HG02870 (cell line): ENCODE results near the gene ELMO1.
A peak's percentile ranks its signal among the peaks of the same experiment; 100 is the strongest.

Experiments used
- ATAC-seq: cut with Tn5 transposase; IDR thresholded peaks from one replicate; pipeline ENCODE4 v1.9.1; 2021; ENCODE audit warnings: mild to moderate bottlenecking, moderate library complexity; ENCODE audit not compliant: unreplicated experiment

ELMO1 gene

DNA sequence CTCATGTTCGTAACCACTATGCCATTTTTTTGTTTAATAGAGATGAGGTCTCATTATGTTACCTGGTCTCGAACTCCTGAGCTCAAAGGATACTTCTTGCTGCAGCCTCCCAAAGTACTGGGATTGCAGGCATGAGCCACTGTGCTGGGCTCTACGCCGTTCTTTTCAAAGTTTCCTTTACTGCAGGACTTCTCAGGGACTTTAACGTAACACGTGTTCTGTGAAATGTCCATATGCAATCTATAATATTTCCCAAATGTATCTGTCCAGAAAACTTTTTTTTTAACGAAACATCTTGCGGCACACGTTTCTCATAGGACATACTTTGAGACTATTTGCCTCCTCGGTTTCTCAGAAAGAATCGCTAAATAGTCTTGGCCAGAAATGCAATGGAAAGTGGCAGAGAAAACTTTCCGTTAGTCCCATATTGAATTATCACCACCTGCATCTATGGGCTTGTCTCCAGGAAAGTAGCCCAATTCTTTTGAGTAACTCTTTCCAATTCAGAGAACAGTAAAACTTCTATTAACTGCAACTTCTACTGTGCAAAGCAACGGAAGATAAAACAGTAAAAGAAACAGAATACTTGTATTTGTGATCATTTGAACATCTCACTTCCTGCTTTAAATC, 96.3 kb downstream of the ELMO1 start:
- ATAC-seq = no peak

DNA sequence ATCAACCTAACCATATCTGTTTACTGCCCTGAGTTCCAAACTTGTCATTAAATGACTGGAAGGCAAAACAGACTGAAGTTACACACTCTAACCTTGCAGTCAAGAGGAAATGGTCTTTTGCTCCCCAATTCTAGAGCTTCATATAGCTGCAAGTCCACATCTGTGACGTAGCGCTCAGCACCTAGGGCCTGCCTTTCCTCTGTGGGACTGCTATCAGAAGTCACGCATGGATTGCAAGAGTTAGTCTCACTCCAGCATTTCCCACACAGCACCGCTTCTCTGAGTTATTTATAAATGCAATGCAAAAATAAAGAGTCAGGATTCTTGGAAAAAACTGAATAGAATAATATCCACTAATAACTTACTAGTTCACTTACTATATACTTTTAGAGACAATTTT, 96.9 kb downstream of the ELMO1 start:
- ATAC-seq = no peak

DNA sequence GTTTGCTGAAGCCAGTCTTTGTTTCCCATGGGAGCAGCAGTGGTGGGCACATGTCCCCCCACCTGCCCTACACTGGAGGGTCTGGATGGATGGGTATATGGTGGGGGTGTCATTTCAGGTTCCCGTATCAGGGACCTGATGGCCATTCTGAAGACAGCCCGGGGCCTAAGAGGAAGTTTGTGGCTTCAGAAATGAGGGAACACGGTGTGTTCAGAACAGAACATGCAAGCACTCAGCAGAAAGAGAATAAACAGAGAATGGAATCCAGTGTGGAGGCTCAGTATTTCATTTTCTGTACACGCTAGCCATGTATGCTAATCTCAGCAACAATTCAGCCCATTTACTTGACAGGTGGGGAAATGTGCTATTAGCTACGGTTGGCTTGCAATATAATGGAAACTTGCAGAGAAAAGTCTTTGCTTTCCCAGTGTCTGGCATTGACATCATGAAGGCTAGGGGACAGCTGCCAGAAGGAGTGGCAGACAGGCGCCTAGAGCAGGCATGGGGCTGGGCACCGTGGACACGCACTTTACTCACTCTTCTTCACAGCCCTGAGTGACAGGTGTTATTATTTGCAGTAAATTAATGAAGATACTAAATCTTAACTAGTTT, 98.6 kb downstream of the ELMO1 start:
- ATAC-seq = peak; percentile 47

DNA sequence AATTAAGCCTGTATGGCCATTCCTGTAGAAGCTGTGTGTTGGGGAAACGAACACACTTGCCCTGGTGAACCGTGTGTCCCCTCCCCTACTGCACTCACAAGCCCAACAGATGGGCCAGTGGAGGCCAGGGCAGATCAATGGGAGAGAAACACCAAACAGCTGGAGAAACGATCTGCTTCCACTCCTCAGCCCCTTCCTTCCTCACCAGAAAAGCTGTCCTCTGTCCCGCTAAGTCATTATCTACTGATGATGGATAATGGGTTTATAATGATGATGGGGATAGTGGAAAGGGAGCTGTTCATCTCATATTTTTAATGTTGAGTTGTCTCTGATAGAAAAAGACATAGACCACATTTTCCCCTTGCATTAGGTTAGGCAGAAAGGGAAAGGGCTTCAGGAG, 99.7 kb downstream of the ELMO1 start:
- no peak for ATAC-seq

DNA sequence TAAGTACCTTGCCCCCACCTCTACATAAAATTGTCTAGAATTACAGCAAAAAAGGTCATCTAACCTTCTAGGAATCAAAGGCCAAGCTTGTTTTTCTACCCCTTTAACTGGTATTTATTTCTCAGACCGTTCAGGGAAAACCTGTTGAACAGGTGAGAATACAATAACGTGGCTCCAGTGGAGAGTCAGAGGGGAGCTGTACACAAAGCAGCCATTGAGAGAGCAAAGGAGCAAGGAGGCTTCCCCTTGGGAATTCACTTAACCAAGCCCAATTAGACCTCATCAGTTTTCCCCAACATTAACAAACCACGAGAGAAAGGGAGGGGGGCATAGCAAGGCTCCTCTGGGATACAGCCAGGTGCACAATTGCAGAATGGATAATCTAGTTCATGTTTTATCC, 101.9 kb downstream of the ELMO1 start:
- no peak for ATAC-seq

DNA sequence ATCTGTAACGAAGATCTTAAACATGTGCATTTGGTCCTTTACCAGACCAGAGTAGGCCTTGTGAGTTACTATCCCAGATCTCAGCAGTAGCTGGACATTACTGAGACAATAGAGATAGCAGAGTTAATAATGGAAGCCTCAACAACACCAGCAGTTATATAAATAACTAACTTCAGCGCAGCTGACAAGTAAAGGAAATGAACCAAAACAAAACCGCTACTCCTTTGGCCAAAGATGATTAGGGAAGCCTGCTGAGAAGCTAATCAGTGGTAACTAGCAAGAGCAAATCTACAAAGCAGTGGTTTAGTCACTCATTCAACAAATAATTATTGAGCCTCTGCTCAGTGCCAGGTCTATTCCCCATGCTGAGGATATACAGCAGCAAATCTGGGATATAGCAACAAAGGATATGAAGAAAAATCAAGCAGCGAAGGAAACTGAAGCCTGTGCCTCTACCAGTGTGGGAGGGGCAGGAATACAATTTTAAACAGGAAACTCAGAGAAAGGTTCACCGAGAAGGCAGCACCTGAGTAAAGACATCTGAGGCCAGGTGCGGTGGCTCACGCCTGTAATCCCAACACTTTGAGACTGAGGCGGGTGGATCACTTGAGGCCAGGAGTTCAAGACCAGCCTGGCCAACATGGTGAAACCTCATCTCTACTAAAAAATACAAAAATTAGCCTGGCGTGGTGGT, 103.6 kb downstream of the ELMO1 start:
- ATAC-seq = no peak

DNA sequence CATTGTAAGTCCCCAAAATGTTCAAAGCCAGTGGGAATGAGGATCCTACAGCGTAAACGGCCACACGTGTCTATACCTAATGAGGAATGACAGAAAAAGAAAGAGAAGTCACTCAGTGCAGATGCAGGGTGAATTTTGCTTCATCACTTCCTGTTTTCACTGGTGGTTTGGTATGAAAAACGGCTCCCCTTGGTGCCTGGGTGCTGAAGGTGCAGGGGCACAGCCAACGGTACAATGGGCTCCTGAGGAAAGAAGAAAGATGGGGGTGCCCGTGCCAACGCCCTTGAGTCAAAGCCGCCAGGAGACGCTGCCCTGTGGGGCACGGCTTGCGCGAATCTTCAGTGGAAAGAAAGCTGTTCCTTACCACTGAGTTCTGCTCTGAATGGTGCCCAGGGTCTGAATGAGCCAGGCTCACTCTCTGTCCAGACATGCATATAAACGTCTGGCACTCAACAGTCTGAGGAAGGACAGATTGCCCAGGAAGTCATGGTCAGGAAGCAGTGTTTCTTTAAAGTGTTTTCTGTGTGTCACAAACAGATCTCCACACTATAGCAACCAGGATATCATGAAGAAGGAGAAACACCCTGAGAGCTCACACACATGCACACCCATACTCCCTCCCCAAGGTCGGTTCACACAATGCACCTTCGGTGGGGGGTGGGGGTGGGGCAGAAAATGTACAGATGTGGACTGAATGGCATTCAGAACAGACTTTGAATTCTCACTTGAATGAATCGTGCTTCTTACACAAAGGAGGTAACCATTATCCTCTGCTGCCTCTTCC, 105.8 kb downstream of the ELMO1 start:
- peak; percentile 60 for ATAC-seq

DNA sequence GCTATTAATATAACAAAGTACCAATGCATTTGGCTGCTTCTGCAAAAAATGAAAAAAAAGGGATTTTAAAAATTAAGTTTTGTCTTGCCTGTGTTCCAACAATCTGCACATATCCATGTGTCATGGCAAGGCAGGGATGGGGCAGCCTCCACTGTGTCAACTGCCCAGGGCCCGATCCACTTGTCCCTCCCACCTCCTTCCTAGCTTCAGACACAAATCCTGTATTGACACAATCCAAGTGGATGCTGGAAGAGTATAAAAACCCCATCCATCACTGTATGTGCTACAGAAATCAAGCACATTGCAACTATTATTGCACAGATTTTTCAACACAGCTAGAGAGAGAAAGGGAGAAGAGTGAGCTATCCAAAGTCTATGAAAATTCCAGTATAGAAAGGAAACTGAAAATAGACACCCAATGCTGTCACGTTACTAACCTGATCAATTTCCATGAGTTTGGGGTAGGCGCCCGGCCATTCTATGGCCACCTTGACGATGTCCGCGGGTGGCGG, 106.4 kb downstream of the ELMO1 start:
- no peak for ATAC-seq

DNA sequence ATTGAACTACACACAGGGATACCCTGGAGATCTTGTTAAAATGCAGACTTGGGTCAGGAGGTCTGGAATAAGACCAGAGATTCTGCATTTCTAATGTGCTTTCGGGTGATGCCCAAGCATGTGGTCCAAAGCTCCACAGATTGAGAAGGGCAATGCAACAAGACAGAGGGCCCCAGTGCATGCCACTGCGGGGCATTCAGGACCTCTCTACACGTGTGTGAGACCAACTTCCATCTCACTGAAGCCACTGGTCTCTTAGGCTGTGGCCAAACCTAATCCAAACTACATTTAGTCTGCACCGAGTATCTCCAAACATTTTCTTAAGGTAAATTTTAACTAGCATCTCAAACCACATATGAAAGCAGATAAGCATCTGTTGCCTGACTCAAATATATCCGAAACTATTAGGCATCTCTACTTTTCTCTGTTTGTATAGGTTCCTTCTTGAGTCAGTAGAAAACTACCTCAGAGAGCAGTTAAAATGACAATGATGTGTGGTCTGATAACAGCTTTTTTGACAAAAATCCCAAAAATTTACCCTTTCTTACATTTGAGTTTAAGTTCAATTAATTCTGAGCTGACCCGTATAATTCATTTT, 107.5 kb downstream of the ELMO1 start:
- ATAC-seq = peak; percentile 55

DNA sequence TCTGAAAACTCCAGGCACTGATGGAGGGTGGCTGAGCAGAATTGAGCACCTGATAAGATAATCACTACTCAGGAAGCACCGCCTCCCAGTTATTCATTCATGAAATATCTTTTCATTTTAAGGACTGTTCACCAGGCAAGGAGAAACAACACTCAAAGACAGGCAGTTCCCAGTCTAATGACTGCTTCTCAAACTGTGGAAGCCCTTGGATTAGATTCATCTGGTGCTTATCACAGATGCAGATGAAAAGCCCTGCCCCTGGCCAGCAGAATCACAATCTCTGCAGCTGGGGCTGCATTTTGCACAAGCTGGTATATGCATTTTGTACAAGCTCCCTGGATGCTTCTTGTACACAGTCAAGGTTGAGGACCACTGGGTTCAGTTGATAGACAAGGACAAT, 109.7 kb downstream of the ELMO1 start:
- ATAC-seq = no peak

DNA sequence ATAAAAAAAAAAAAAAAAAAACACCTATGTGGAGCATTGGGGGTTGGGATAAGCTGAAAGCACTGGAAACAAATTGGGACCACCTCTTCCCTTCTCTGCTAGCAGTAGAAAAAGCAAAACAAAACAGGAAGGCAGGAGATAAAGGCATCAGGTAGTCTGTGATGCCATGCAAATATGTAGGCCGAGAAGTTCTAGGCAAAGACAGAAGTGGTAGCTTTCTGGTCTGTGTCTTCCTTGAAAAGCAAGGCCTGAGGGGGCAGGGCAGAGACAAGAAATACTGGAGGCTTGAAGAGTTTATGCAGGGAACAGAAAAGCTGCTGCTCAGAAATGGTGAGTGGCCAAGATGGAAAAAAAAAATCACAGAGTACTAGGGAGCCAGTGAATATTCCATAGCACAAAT, 111.1 kb downstream of the ELMO1 start:
- ATAC-seq = no peak

DNA sequence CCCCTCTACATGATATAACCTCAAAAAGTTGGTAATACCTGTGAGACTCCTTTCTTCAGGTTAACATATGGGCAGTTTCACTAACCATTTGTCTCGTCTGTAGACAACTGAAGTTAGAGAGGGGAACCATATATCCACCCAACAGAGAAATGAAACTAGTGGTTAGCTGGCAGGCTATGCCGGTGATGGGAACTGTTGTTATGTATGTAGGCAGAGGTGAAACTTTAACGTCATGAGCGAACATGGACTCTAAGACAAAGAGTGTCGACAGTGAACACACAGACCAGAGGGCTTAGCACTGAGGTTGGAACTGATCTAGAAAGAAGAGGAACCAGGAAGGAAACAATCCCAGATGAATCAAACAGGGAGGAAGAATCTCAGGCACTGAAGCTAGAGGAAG, 112.4 kb downstream of the ELMO1 start:
- peak; percentile 92 for ATAC-seq

DNA sequence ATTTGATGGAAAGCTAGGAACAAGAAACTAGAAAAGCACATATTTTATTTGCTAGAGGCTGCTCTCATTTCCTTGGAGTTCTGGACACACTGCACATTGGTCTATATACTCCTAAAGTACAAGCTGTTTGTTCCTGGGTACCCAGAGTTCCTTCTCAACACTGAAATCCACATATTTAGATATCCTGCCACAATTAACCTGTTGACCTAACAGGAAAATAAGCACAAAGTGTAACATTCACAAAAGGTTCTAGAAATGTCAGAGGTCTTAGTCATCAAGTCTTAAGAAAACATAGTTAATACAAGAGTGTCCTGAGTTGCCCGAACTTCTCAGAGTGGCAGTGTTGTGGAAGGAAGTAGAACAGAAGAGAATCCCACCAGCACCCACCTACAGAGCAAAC, 115.6 kb downstream of the ELMO1 start:
- no peak for ATAC-seq

DNA sequence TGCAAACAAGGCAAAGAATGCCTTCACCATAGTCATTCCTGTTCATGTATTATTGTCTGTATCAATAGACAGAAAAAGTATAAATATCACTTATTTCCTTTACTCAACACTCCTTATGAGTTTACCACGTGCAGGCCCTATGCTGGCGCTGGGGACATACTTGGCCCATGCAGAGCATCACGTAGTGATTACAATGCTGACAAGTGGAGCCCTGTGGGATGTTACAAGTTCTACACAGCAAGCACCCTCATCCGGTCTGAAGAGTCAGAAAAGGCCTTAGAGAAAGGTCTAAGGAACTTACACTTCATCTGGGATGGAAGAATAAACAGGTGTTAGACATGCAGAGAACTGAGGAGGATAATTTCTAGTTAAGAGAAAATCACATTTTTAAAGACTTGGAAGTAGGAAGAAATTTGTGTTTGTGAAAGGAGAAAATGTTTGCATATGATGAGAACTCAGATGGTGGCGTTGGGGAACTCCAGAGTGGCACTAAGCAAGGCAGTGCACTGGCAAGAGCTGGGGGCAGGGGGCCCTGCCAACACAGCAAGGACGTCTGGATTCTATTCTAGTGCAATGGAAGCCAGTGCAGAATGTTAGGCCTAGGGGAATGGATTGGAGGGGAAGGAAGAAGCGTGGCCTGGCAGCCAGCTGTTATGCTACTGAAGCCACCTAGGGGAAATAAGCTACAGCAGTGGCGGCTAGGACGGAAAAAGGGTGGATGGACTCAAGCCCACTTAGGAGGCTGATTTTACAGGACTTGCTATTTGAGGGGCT, 116.2 kb downstream of the ELMO1 start:
- no peak for ATAC-seq

DNA sequence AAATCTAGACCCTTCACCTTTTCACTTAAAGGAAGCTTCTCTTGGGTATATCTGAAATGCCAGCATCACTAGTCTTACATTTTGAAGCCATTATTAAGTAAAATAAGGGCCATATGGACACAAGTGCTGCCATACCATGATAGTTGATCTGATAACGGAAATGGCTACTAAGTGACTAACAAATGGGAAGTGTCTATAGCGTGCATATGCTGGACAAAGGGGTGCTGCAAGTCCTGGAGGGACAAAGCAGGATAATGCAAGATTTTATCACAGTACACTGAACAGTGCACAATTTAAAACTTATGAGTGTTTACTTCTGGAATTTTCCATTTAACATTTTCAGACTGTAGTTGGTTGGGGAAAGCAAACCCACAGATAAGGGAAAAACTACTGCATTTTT, 117.9 kb downstream of the ELMO1 start:
- ATAC-seq = no peak

DNA sequence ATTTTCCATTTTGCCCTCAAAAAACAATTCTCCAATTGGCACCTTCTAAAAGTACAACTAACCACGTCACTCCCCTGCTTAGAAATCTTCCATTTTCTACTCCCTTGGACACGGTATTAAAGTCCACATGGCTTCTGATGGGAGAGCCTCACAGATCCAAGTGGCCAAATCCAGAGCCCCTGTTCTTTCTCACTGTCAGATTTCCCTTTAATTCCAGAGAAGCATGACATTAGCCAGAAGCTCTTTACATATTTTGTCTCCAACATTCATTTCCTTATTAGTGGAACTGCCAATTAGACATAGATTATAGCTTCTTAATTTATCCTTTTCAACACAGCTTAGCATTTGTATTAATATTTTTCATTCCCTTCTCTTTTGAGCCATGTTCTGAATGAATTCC, 118.7 kb downstream of the ELMO1 start:
- ATAC-seq = no peak

DNA sequence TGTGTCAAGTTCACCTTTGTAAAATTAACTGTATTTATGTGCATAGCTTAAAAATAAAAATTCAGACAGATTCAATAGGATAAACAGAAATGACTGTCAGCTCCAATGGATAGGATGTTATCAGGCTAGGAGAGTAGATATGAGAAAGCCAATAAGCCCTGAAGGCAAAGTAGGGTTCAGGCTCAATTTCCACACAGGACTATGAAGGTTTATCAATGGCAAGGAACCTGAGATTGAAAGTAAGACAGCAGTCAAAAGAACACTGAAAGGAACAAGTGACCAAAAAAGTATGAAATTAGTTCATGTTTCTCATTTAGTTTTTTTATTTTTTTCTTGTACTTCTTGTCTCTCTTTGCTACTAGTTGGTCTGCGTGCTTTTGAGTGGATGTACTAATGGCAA, 121.4 kb downstream of the ELMO1 start:
- ATAC-seq = peak; percentile 48

DNA sequence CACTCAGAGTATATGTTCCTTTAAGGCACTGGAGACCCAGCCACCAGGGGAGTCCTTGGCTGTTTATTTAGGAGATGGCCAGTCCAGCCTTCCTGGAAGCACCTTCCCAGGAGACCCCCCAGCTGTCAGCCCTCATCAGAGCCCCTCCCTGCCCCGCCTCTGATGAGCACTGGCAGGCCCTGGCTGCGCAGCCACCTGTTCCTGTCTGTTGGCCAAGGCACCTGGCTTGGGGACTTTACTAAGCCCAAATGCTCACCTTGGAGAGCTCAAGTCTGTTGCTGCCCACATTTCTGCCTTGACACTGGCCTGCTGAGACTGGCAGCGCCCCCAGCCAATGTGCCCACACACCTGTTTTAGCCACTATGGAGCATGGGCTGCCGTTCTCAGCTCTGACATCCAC, 124.7 kb downstream of the ELMO1 start:
- no peak for ATAC-seq

DNA sequence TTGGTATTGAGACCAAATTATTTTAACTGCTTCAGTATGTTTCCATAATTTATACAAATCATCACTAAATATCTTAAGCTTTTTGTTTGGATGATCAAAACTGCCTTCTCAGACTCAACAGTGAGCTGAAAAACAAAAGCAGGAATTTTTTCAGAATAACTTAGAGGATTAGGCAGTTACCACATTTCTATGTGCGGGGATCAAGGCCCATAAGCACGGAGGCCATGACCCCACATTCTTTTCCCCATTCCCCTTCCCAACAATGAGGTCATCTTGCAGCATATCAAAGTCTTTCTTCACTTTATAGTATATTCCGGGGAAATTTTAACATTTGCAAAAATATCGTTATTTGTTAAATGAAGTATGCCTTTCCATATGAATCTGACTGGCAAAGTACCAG, 125.8 kb downstream of the ELMO1 start:
- ATAC-seq = no peak

DNA sequence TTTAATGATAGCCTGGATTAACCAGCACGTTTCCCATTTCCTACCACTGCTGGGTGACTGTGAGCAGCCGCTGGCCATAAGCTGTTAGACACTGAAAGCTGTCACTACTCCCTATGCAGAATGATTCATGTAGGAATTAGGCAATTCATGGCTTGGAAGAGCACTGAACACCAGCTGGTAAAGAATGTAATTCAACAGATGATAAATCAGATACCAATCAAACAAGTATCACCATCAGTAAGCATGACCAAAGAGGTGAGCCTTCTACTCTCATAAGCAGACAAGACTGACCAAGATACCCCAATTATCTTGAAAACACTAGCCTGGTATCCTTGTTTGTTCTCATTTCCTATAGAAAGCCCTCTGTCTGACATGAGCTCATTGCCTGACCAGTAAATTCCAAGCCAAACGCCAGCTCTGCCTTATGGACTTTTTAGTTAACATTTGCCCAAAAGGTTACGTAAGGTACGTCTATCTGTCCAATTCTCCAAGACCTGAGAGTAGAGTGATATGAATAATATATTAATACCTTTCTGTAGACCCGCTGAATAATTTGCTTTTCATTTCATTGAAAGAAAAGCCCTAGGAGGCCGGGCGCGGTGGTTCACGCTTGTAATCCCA, 127.7 kb downstream of the ELMO1 start:
- ATAC-seq = no peak
